Sigmoid colon (tissue), 4 donors: ENCODE data around the gene ADAMTSL1.

Source experiments
- EP300 ChIP-seq, 4 donors: sonication (generic); formaldehyde crosslinking; IDR thresholded peaks; one replicate each; pipeline ENCODE4 v1.6.1; 2017; ENCODE audit warnings: antibody characterized with exemption in 4 of 4
- POLR2A ChIP-seq, 2 donors: fragments of 450-650 bp; IDR thresholded peaks; one replicate each; pipeline ENCODE4 v1.6.1; 2016; ENCODE audit warnings: antibody characterized with exemption in 2 of 2, mild to moderate bottlenecking in 2 of 2, moderate library complexity in 2 of 2
- TF ChIP-seq, protein P1 (sequence below), 4 experiments: fragments of 450-650 bp in 3 of 4; fragments of 200-600 bp in 1 of 4; IDR thresholded peaks; one replicate each; pipeline ENCODE4 v1.5.1; 2016 to 2019; ENCODE audit warnings: antibody characterized with exemption in 4 of 4, mild to moderate bottlenecking in 3 of 4, moderate library complexity in 2 of 4

DNA sequence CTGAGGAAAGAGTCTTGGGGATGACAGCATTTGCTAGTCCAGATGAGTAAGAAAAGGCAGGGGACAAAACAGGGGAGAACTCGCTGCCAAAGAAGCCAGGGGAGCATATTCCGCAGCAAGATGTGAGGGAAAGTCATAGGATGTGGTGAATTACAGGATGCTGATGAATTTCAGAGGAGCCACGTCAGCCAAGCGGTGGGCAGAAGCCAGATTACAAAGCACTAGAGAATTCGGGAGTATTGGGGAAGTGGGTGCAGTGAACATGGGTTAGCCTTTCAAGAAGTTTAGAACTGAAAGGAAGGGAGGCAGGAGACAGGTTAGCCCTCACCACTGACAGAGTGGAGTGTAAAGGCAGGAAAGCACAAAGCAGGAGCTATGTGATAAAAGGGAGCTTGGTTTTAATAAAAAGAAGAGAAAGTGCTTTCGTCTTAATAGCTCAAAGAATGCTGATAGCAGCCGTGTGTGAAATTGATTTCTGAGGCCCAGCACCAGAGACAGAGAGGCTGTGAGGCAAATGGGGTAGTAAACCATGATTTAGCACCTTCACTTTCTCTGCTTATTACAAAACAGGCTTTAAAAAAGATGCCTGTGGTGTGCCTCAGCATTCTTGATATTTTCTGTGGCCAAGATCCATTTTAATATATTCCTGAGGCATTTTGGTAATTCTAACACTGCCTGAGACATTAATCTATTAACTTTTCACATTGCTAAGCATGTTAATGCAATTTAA lies 16.9 kb downstream of the ADAMTSL1 start:
- TF ChIP-seq POLR2A (IDR thresholded peaks at IDR 0.05) (no peak), EP300 (IDR thresholded peaks at IDR 0.05) (no peak)
- TF ChIP-seq, protein P1, sequence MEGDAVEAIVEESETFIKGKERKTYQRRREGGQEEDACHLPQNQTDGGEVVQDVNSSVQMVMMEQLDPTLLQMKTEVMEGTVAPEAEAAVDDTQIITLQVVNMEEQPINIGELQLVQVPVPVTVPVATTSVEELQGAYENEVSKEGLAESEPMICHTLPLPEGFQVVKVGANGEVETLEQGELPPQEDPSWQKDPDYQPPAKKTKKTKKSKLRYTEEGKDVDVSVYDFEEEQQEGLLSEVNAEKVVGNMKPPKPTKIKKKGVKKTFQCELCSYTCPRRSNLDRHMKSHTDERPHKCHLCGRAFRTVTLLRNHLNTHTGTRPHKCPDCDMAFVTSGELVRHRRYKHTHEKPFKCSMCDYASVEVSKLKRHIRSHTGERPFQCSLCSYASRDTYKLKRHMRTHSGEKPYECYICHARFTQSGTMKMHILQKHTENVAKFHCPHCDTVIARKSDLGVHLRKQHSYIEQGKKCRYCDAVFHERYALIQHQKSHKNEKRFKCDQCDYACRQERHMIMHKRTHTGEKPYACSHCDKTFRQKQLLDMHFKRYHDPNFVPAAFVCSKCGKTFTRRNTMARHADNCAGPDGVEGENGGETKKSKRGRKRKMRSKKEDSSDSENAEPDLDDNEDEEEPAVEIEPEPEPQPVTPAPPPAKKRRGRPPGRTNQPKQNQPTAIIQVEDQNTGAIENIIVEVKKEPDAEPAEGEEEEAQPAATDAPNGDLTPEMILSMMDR (IDR thresholded peaks at IDR 0.05): no peak
